HCT116 (cell line): Measurements from ENCODE around the gene ASRGL1. TPM values are rescaled to one million over a fixed set of nuclear protein-coding genes. Genes with fewer than 3 reads are reported as not detected.

ENCODE experiments used
- ATAC-seq: fragments of 200-7000 bp; cut with Tn5 transposase; 2 replicates; pipeline ENCODE4 v1.9.1; 2020; ENCODE audit warnings: mild to moderate bottlenecking, moderate library complexity
- BruUV-seq: library from RNA; stranded (reverse); fragments of 400-500 nt; replicated peaks from 2 replicates; lab custom pipeline; 2021; lab: Mats Ljungman, UMichigan
- CTCF ChIA-PET: fragments of 300-600 bp; sonication (Branson Sonifier 250); formaldehyde crosslinking; loops from one replicate; lab custom pipeline; 2021; ENCODE audit warnings: antibody characterized with exemption; lab: Charles Lee
- POLR2A ChIA-PET: fragments of 300-600, 350-600 bp; sonication (Branson Sonifier 250); formaldehyde crosslinking; loops from one replicate; lab custom pipeline; 2021; ENCODE audit warnings: antibody characterized with exemption; lab: Charles Lee
- RAD21 ChIA-PET, 2 experiments: fragments of 300-600 bp; sonication (Branson Sonifier 250); formaldehyde crosslinking; loops; one replicate each; lab custom pipeline; 2023; ENCODE audit warnings: low total read pairs in 2 of 2; ENCODE audit not compliant: uncharacterized antibody in 2 of 2, unreplicated experiment in 2 of 2, low non-redundant PET in 1 of 2; lab: Charles Lee
- DNase-seq: peaks from one replicate; pipeline ENCODE4 v3.0.0-alpha.2; 2010; ENCODE audit warnings: low read depth, low spot score
- H2AFZ ChIP-seq: fragments of 200-600 bp; shearing (Covaris generic), sonication (generic); 2 replicates; pipeline ENCODE4 v1.6.1; 2017; ENCODE audit warnings: low read depth, mixed run types, mixed read lengths, antibody characterized with exemption, low read length; ENCODE audit not compliant: poor library complexity, severe bottlenecking
- H3K27ac ChIP-seq: 2 replicates; pipeline ENCODE4 v1.5.1; 2012; ENCODE audit warnings: low read depth, low read length
- H3K27me3 ChIP-seq: fragments of 200-600 bp; sonication (generic); 2 replicates; pipeline ENCODE4 v1.6.1; 2016; ENCODE audit warnings: mixed run types, low read length, mixed read lengths; ENCODE audit not compliant: insufficient read depth
- H3K36me3 ChIP-seq, 2 experiments: fragments of 200-500 bp in 1 of 2; fragments of 200-600 bp in 1 of 2; sonication (Bioruptor generic) in 1 of 2; sonication (generic) in 1 of 2; 2 replicates each; pipeline versions ENCODE4 v1.5.1 to v1.6.1; 2014 to 2016; ENCODE audit warnings: low read length in 2 of 2, inconsistent platforms in 1 of 2, mixed read lengths in 1 of 2, mixed run types in 1 of 2; ENCODE audit not compliant: insufficient read depth in 2 of 2, control insufficient read depth in 1 of 2
- H3K4me1 ChIP-seq, 2 experiments: fragments of 200-600 bp in 1 of 2; sonication (generic) in 1 of 2; 2 replicates each; pipeline versions ENCODE4 v1.5.1 to v1.6.1; 2012 to 2017; ENCODE audit warnings: low read length in 2 of 2, inconsistent platforms in 1 of 2, mild to moderate bottlenecking in 1 of 2, mixed read lengths in 1 of 2, mixed run types in 1 of 2, moderate library complexity in 1 of 2; ENCODE audit not compliant: insufficient read depth in 2 of 2, control insufficient read depth in 1 of 2
- H3K4me2 ChIP-seq: fragments of 200-600 bp; sonication (generic); 2 replicates; pipeline ENCODE4 v1.6.1; 2017; ENCODE audit warnings: mixed run types, low read length, mixed read lengths
- H3K4me3 ChIP-seq, 2 experiments: fragments of 200-600 bp in 1 of 2; sonication (generic) in 1 of 2; replicated peaks in 1 of 2; 2 replicates each; pipeline ENCODE4 v1.5.1; 2011 to 2016; ENCODE audit warnings: low read length in 2 of 2, control low read depth in 1 of 2, low read depth in 1 of 2, mild to moderate bottlenecking in 1 of 2, mixed read lengths in 1 of 2, mixed run types in 1 of 2
- H3K79me2 ChIP-seq: fragments of 200-600 bp; sonication (generic); 2 replicates; pipeline ENCODE4 v1.6.1; 2017; ENCODE audit warnings: mild to moderate bottlenecking, mixed run types, low read length, moderate library complexity, mixed read lengths; ENCODE audit not compliant: insufficient read depth
- H3K9ac ChIP-seq: fragments of 200-600 bp; sonication (generic); 2 replicates; pipeline ENCODE4 v1.6.1; 2016; ENCODE audit warnings: low read length, mixed read lengths
- H3K9me2 ChIP-seq: fragments of 200-600 bp; sonication (generic), shearing (Covaris generic); 2 replicates; pipeline ENCODE4 v1.6.1; 2017; ENCODE audit warnings: mixed run types, mild to moderate bottlenecking, moderate library complexity; ENCODE audit not compliant: insufficient read depth
- H3K9me3 ChIP-seq, 2 experiments: fragments of 200-500 bp in 1 of 2; fragments of 200-600 bp in 1 of 2; sonication (Bioruptor generic) in 1 of 2; sonication (generic) in 1 of 2; 2 replicates each; pipeline ENCODE4 v1.6.1; 2014 to 2017; ENCODE audit warnings: low read length in 2 of 2, mixed read lengths in 2 of 2, inconsistent platforms in 1 of 2, low read depth in 1 of 2, mild to moderate bottlenecking in 1 of 2, mixed run types in 1 of 2, moderate library complexity in 1 of 2; ENCODE audit not compliant: control insufficient read depth in 1 of 2, insufficient read depth in 1 of 2
- H4K20me1 ChIP-seq: fragments of 200-600 bp; sonication (generic), shearing (Covaris generic); 2 replicates; pipeline ENCODE4 v1.6.1; 2017; ENCODE audit warnings: mixed run types, mild to moderate bottlenecking, moderate library complexity; ENCODE audit not compliant: insufficient read depth
- CBX3 ChIP-seq: IDR thresholded peaks from 2 replicates; pipeline ENCODE4 v1.6.1; 2012; ENCODE audit warnings: low read depth
- EZH2 ChIP-seq: fragments of 200-600 bp; sonication (generic); IDR thresholded peaks from 2 replicates; pipeline ENCODE4 v1.6.1; 2017; ENCODE audit warnings: antibody characterized with exemption, mixed run types
- EZH2phosphoT487 ChIP-seq: fragments of 200-600 bp; IDR thresholded peaks from 2 replicates; pipeline ENCODE4 v1.6.1; 2018; ENCODE audit warnings: antibody characterized with exemption, borderline replicate concordance
- FOSL1 ChIP-seq: IDR thresholded peaks from 2 replicates; pipeline ENCODE4 v1.6.1; 2012; ENCODE audit warnings: low read depth
- POLR2A ChIP-seq: IDR thresholded peaks from 2 replicates; pipeline ENCODE4 v1.7.0; 2011; ENCODE audit warnings: borderline replicate concordance; ENCODE audit not compliant: insufficient read depth, insufficient read length; ENCODE audit errors: extremely low read depth
- POLR2AphosphoS5 ChIP-seq: IDR thresholded peaks from 2 replicates; pipeline ENCODE4 v1.6.1; 2011; ENCODE audit warnings: mild to moderate bottlenecking, low read depth, low read length, moderate library complexity
- RAD21 ChIP-seq: IDR thresholded peaks from 2 replicates; pipeline ENCODE4 v1.6.1; 2012; ENCODE audit warnings: low read depth, mild to moderate bottlenecking
- REST ChIP-seq: IDR thresholded peaks from 2 replicates; pipeline ENCODE4 v1.6.1; 2012; ENCODE audit warnings: low read depth
- SIN3A ChIP-seq: IDR thresholded peaks from 2 replicates; pipeline ENCODE4 v1.6.1; 2012; ENCODE audit warnings: low read depth
- SRF ChIP-seq: IDR thresholded peaks from 2 replicates; pipeline ENCODE4 v1.6.1; 2012; ENCODE audit warnings: low read depth
- YY1 ChIP-seq: IDR thresholded peaks from 2 replicates; pipeline ENCODE4 v1.6.1; 2011; ENCODE audit warnings: low read length, low read depth, moderate library complexity, mild to moderate bottlenecking; ENCODE audit not compliant: insufficient replicate concordance; ENCODE audit errors: extremely low read depth
- ZFX ChIP-seq: fragments of 450-650 bp; IDR thresholded peaks from 2 replicates; pipeline ENCODE4 v1.6.1; 2017
- intact Hi-C: fragments of 100-400 bp; cut with micrococcal nuclease; formaldehyde crosslinking; loops from 2 replicates; pipeline ENCODE4 v1.10.0; 2022
- total RNA-seq: library from RNA; stranded (reverse); gene quantifications from one replicate; pipeline ENCODE4 v1.2.1, GENCODE V29; 2021; ENCODE audit not compliant: unreplicated experiment
- TF ChIP-seq, protein P1 (sequence below), 3 experiments: fragments of 200-600 bp in 1 of 3; sonication (generic) in 1 of 3; IDR thresholded peaks in 2 of 3; conservative IDR thresholded peaks in 1 of 3; 2 replicates each; pipeline ENCODE4 v1.5.1; 2012 to 2017; ENCODE audit warnings: low read depth in 2 of 3, low read length in 2 of 3, antibody characterized with exemption in 1 of 3, borderline replicate concordance in 1 of 3, control low read depth in 1 of 3, mild to moderate bottlenecking in 1 of 3, mixed read lengths in 1 of 3, mixed run types in 1 of 3, moderate library complexity in 1 of 3; ENCODE audit not compliant: insufficient read depth in 1 of 3
- TF ChIP-seq, protein P2 (sequence below): IDR thresholded peaks from 2 replicates; pipeline ENCODE4 v1.6.1; 2012

The ASRGL1 gene
- total RNA-seq, 1 experiment from 2014 or later: 27.6 TPM

DNA sequence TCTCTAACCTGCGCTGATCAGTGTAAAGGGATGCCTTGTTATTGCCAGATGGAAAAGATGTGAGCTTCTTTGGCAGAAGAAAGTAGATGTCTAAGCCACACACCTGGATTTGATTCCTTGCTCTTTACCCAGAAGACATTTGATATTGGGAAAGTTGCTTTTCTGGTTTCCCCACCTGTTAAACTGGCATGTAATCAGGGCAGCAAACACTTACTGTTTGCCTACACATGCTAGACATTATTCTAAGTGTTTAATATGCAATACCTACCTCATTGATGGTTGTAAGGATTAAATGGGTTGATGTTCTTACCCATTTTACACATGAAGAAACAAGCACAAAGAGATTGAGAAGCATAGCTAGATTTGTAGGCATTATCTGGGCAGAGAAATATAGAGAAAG, 16.6 kb downstream of the ASRGL1 start:
- Histone ChIP-seq H3K9me2 (no peaks in the 10 kb centered on the region), H3K27ac (no peak overlapping the region), H3K9me3 (no peaks in the 10 kb centered on the region), H4K20me1 (no peaks in the 10 kb centered on the region), H3K9ac (no peak overlapping the region), H2AFZ (no peak overlapping the region), H3K79me2 (no peaks in the 10 kb centered on the region), H3K36me3 (0 out of 4 replicates have a peak, but pooled peaks cover 0 to 3% of the 10 kb centered on the region in 2 experiments), H3K4me1 (0 out of 4 replicates have a peak, but pooled peaks cover 0 to 3% of the 10 kb centered on the region in 2 experiments), H3K4me3 (no peak overlapping the region), H3K4me2 (no peak overlapping the region), H3K27me3 (no peaks in the 10 kb centered on the region)
- intact Hi-C loops: no loop called here
- ChIA-PET RAD21 (no interaction called here), CTCF (interaction anchor here (1.9 kb wide), 1 partner anchor 14 kb away, joined by 5 read pairs; no protein-coding TSS in a partner anchor), POLR2A (no interaction called here)
- ATAC-seq (no peak), DNase-seq (no peak)
- no peak for TF ChIP-seq YY1
- TF ChIP-seq CBX3: no peak
- TF ChIP-seq, protein P1, sequence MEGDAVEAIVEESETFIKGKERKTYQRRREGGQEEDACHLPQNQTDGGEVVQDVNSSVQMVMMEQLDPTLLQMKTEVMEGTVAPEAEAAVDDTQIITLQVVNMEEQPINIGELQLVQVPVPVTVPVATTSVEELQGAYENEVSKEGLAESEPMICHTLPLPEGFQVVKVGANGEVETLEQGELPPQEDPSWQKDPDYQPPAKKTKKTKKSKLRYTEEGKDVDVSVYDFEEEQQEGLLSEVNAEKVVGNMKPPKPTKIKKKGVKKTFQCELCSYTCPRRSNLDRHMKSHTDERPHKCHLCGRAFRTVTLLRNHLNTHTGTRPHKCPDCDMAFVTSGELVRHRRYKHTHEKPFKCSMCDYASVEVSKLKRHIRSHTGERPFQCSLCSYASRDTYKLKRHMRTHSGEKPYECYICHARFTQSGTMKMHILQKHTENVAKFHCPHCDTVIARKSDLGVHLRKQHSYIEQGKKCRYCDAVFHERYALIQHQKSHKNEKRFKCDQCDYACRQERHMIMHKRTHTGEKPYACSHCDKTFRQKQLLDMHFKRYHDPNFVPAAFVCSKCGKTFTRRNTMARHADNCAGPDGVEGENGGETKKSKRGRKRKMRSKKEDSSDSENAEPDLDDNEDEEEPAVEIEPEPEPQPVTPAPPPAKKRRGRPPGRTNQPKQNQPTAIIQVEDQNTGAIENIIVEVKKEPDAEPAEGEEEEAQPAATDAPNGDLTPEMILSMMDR (IDR thresholded peaks at IDR 0.05 in 2 of 3, conservative IDR thresholded peaks at IDR 0.05 in 1 of 3; ENCODE audit: borderline replicate concordance in 1 of 3, insufficient read depth in 1 of 3, low read depth in 2 of 3, low read length in 2 of 3): no peak
- no peak for TF ChIP-seq FOSL1
- no peak for TF ChIP-seq EZH2phosphoT487
- TF ChIP-seq, protein P2, sequence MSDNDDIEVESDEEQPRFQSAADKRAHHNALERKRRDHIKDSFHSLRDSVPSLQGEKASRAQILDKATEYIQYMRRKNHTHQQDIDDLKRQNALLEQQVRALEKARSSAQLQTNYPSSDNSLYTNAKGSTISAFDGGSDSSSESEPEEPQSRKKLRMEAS: no peak
- TF ChIP-seq SRF: no peak
- TF ChIP-seq POLR2A: no peak
- TF ChIP-seq ZFX: no peak
- TF ChIP-seq EZH2: no peak
- no peak for TF ChIP-seq POLR2AphosphoS5
- no peak for TF ChIP-seq RAD21
- no peak for TF ChIP-seq SIN3A
- TF ChIP-seq REST: no peak
- BruUV-seq: no TSS peak
